Activated CD8-positive, alpha-beta memory T cell treated with anti-CD3 and anti-CD28 coated beads, Interleukin-2, amount 50 U/mL, for 4 hours (primary cell): ENCODE results near the gene PRR14.
"Not testable (repeated sequence)": the region's sequence is repeated elsewhere in the genome, so short reads cannot be mapped to it uniquely, and the experiment has no call there.

Experiments used
- DNase-seq: peaks from one replicate; pipeline ENCODE4 v3.0.0-alpha.2; 2020

Gene PRR14

GRCh38 chr16:30650369-30651123, at the start of gene PRR14:
PRR14 (plus strand) TSS chr16:30650960; CDS start chr16:30651646, 686 bp downstream.
- DNase-seq: peak; percentile 98

- DNase-seq: no peak
These were observed 48.8 kb upstream of the PRR14 start for GRCh38 chr16:30601966-30602365.

- no peak for DNase-seq
These were observed 48.0 kb upstream of the PRR14 start for GRCh38 chr16:30602616-30603277.

- no peak for DNase-seq
These were observed 46.8 kb upstream of the PRR14 start for GRCh38 chr16:30603945-30604315.

GRCh38 chr16:30604316-30604947, 46.3 kb upstream of the PRR14 start:
- no peak for DNase-seq

GRCh38 chr16:30605158-30605557, 45.6 kb upstream of the PRR14 start:
- no peak for DNase-seq

- no peak for DNase-seq
These were observed 44.8 kb upstream of the PRR14 start for GRCh38 chr16:30606004-30606403.

GRCh38 chr16:30609002-30609925, 41.5 kb upstream of the PRR14 start:
- peak; percentile 36 for DNase-seq

GRCh38 chr16:30609926-30610839, 40.6 kb upstream of the PRR14 start, which contains the start of gene ZNF689:
ZNF689 (minus strand) TSS chr16:30610389; CDS start chr16:30610041, 348 bp downstream.
- DNase-seq: peak; percentile 92

GRCh38 chr16:30615358-30616091, 35.2 kb upstream of the PRR14 start:
- peak; percentile 60 for DNase-seq

- DNase-seq: no peak
These were observed 31.6 kb upstream of the PRR14 start for GRCh38 chr16:30619202-30619601.

- no peak for DNase-seq
These were observed 31.1 kb upstream of the PRR14 start for GRCh38 chr16:30619638-30620037.

GRCh38 chr16:30620169-30620568, 30.6 kb upstream of the PRR14 start:
- DNase-seq: no peak

- DNase-seq: no peak
These were observed 29.0 kb upstream of the PRR14 start for GRCh38 chr16:30621765-30622164.

GRCh38 chr16:30622455-30623032, 28.2 kb upstream of the PRR14 start:
- no peak for DNase-seq

GRCh38 chr16:30623536-30624283, 27.1 kb upstream of the PRR14 start:
- DNase-seq: no peak

- DNase-seq: no peak
These were observed 24.5 kb upstream of the PRR14 start for GRCh38 chr16:30626236-30626635.

- DNase-seq: peak; percentile 89
These were observed 21.9 kb upstream of the PRR14 start for GRCh38 chr16:30628628-30629540.

- not testable (repeated sequence) for DNase-seq
These were observed 18.3 kb upstream of the PRR14 start for GRCh38 chr16:30632454-30632853.
